ENCODE measurements around the gene TNKS1BP1. TPM values are rescaled to one million over a fixed set of nuclear protein-coding genes. Genes with fewer than 3 reads are reported as not detected.

The TNKS1BP1 gene
- total and polyA plus RNA-seq, 2 experiments from 2014 or later = 64.2 to 72.2 TPM

GRCh38 chr11:57310091-57310490 is 14.7 kb downstream of the TNKS1BP1 start (continued):
- TF ChIP-seq ZNF462 (CRISPR knock-in tag; IDR thresholded peaks at IDR 0.05) (no peak), ZNF331 (CRISPR knock-in tag; IDR thresholded peaks at IDR 0.05; ENCODE audit: low read depth) (no peak), CTCF (conservative IDR thresholded peaks at IDR 0.05; ENCODE audit: low read depth in 2 of 2) (no peak), EZH2 (IDR thresholded peaks at IDR 0.05; ENCODE audit: low read depth, unreplicated experiment) (no peak), CREB1 (CRISPR knock-in tag; IDR thresholded peaks at IDR 0.05; ENCODE audit: low read depth) (no peak), ETS1 (IDR thresholded peaks at IDR 0.05) (no peak), POLR2AphosphoS5 (IDR thresholded peaks at IDR 0.05; ENCODE audit: low read depth) (no peak), NANOG (IDR thresholded peaks at IDR 0.05; ENCODE audit: borderline replicate concordance) (no peak)

Data from GM23338 (cell line).